Measurements from ENCODE around the gene TUBA1B. TPM values are rescaled to one million over a fixed set of nuclear protein-coding genes. Genes with fewer than 3 reads are reported as not detected.

TUBA1B gene
- total RNA-seq, 2 donors from 2014 or later, result 1,474 to 1,587 TPM

DNA sequence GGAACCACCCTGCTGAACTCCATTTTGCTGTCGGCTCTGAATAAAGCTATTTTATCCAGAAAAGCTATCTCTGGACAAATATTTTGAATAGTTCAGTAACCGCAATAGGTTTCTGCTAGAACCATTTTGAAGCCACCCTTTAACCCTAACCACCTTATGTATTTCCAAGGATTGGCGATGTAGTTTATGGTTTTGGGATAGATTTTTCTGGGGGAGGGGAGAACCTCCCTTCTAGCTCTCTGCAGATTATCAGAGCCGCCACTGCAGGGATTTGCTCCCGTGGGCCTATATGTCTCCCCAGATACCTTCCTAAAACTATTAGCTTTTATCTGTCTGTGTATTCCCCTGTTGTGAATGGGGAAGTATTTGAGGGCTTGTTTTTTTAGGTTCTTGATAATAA lies 1.8 kb upstream of the TUBA1B start:
- Histone ChIP-seq H3K27me3 (ENCODE audit: control insufficient read depth, insufficient read depth, low read length, poor library complexity, severe bottlenecking) (no peaks in the 10 kb centered on the region), H3K36me3 (ENCODE audit: control insufficient read depth, insufficient read depth, low read length) (peaks cover 22% of the 10 kb centered on the region), H3K9ac (ENCODE audit: extremely low read depth, low read length, poor library complexity, severe bottlenecking) (no peak overlapping the region), H3K4me3 (ENCODE audit: low read length) (peak overlapping the region; percentile 27), H3K4me1 (ENCODE audit: control insufficient read depth, insufficient read depth, low read length) (no peaks in the 10 kb centered on the region), H3K27ac (ENCODE audit: low read depth, low read length) (no peak overlapping the region), H3K9me3 (ENCODE audit: control insufficient read depth, low read length) (no peaks in the 10 kb centered on the region)
- TF ChIP-seq, protein P1, sequence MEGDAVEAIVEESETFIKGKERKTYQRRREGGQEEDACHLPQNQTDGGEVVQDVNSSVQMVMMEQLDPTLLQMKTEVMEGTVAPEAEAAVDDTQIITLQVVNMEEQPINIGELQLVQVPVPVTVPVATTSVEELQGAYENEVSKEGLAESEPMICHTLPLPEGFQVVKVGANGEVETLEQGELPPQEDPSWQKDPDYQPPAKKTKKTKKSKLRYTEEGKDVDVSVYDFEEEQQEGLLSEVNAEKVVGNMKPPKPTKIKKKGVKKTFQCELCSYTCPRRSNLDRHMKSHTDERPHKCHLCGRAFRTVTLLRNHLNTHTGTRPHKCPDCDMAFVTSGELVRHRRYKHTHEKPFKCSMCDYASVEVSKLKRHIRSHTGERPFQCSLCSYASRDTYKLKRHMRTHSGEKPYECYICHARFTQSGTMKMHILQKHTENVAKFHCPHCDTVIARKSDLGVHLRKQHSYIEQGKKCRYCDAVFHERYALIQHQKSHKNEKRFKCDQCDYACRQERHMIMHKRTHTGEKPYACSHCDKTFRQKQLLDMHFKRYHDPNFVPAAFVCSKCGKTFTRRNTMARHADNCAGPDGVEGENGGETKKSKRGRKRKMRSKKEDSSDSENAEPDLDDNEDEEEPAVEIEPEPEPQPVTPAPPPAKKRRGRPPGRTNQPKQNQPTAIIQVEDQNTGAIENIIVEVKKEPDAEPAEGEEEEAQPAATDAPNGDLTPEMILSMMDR (conservative IDR thresholded peaks at IDR 0.05), result no peak
- DNase-seq, result no peak
- peaks cover 24% of the 10 kb centered on the region for H3K36me3 Mint-ChIP-seq (ENCODE audit: low read depth)
- no peaks in the 10 kb centered on the region for H3K9me3 Mint-ChIP-seq
- peaks cover 18% of the 10 kb centered on the region for H3K4me1 Mint-ChIP-seq
- WGBS, 2 experiments (ENCODE audit: insufficient coverage in 1 of 2, insufficient read length in 1 of 2), result 81 to 86% methylated on average over 1 to 3 of the region's 5 CpGs
- H3K27ac Mint-ChIP-seq, result no peak overlapping the region
- no peak overlapping the region for H3K4me3 Mint-ChIP-seq
- H3K27me3 Mint-ChIP-seq (ENCODE audit: insufficient read depth), result no peaks in the 10 kb centered on the region

DNA sequence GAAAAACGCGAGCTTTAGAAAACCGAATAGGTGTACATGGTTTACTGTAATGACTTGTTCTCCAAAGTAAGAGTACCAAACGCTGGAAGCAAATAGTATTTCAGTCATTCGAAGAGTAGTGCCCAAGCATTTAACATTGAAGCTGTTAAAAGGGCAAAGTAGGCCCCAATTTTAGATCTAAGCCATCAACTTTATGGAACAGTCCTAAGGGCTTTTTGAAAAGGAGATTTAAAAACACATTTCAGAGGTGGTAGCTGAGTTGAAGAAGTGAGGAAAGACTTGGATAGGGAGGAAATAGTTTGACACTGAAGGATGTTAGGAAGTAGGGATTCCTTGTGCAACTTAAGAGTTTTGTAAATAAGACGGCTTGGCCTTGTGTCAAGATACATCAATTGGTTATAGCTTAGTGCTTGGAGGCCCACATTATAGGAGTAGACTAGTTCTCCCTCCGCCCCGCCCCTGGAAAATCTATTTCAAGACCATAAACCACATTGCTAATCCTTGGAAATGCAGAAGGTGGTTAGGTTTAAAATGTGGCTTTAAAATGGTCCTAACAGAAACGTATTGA lies 783 bp upstream of the TUBA1B start:
- no peak overlapping the region for H3K27ac ChIP-seq (ENCODE audit: low read depth, low read length)
- peak overlapping the region; percentile 80 for H3K4me3 ChIP-seq (ENCODE audit: low read length)
- no peaks in the 10 kb centered on the region for H3K4me1 ChIP-seq (ENCODE audit: control insufficient read depth, insufficient read depth, low read length)
- peaks cover 17% of the 10 kb centered on the region for H3K4me1 Mint-ChIP-seq
- peaks cover 34% of the 10 kb centered on the region for H3K36me3 Mint-ChIP-seq (ENCODE audit: low read depth)
- H3K9me3 ChIP-seq (ENCODE audit: control insufficient read depth, low read length), result no peaks in the 10 kb centered on the region
- no peaks in the 10 kb centered on the region for H3K9me3 Mint-ChIP-seq
- H3K36me3 ChIP-seq (ENCODE audit: control insufficient read depth, insufficient read depth, low read length), result peaks cover 32% of the 10 kb centered on the region
- peak overlapping the region; percentile 89 for H3K27ac Mint-ChIP-seq
- H3K27me3 ChIP-seq (ENCODE audit: control insufficient read depth, insufficient read depth, low read length, poor library complexity, severe bottlenecking), result no peaks in the 10 kb centered on the region
- no peaks in the 10 kb centered on the region for H3K27me3 Mint-ChIP-seq (ENCODE audit: insufficient read depth)
- no peak for DNase-seq
- peak overlapping the region; percentile 96 for H3K4me3 Mint-ChIP-seq
- WGBS, 2 experiments (ENCODE audit: insufficient coverage in 1 of 2, insufficient read length in 1 of 2), result 32 to 49% methylated on average over 6 to 9 of the region's 9 CpGs
- H3K9ac ChIP-seq (ENCODE audit: extremely low read depth, low read length, poor library complexity, severe bottlenecking), result peak overlapping the region; percentile 18
- TF ChIP-seq, protein P1 (conservative IDR thresholded peaks at IDR 0.05), result no peak

DNA sequence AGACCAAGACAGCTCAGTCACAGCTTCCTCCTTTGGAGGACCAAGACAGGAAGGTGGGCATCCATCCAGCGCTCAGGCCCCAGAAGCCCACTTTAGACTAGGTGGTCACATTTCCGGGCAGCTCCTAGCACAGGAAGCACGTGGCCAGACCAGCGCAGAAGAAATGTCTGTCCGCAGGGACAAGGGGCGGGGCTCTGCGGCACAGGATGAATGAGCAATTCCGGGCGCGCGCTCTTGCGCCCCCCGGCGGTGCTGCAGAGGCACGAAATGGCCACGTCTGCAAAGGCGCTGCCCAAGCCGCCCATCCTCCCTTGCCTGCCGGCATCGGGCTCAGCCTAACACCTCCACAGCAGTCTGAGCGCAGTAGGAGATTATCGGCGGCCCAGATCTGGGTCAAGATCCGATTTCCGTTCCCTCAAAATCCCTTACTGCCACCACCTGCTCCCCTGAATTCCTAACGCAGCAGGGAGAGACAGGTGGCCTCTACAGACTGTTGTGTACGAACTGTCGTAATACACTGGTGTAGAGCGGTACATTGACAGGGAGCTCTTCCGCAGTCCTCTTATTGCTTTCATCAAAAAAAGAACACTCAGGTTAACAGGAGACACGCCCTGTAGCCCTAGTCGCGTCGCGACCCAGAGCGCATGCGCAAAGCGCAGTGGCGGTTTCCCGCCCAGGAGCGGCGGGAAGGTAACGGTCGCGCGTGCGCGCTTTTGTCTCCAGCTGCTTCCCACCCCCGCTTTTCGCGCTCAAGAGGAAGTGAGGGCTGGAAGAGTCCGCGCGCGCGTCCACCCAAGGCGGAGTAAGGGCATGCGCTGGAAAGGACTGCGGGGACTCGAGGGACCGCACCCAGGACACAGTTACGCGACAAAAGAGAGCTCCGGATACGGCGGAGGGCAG lies 794 bp downstream of the TUBA1B start:
- peaks cover 17% of the 10 kb centered on the region for H3K4me1 Mint-ChIP-seq
- Histone ChIP-seq H3K9me3 (ENCODE audit: control insufficient read depth, low read length) (no peaks in the 10 kb centered on the region), H3K36me3 (ENCODE audit: control insufficient read depth, insufficient read depth, low read length) (peaks cover 37% of the 10 kb centered on the region), H3K4me1 (ENCODE audit: control insufficient read depth, insufficient read depth, low read length) (no peaks in the 10 kb centered on the region), H3K27me3 (ENCODE audit: control insufficient read depth, insufficient read depth, low read length, poor library complexity, severe bottlenecking) (no peaks in the 10 kb centered on the region), H3K9ac (ENCODE audit: extremely low read depth, low read length, poor library complexity, severe bottlenecking) (peak overlapping the region; percentile 98), H3K27ac (ENCODE audit: low read depth, low read length) (peak overlapping the region; percentile 98), H3K4me3 (ENCODE audit: low read length) (peak overlapping the region; percentile 97)
- H3K27me3 Mint-ChIP-seq (ENCODE audit: insufficient read depth), result no peaks in the 10 kb centered on the region
- peak overlapping the region; percentile 96 for H3K4me3 Mint-ChIP-seq
- H3K27ac Mint-ChIP-seq, result peak overlapping the region; percentile 97
- peaks cover 38% of the 10 kb centered on the region for H3K36me3 Mint-ChIP-seq (ENCODE audit: low read depth)
- 0 to 1% methylated on average over 30 to 66 of the region's 66 CpGs for WGBS, 2 experiments (ENCODE audit: insufficient coverage in 1 of 2, insufficient read length in 1 of 2)
- TF ChIP-seq, protein P1 (conservative IDR thresholded peaks at IDR 0.05), result peak; percentile 99
- DNase-seq, result peak; percentile 98
- H3K9me3 Mint-ChIP-seq, result no peaks in the 10 kb centered on the region
